Sigmoid colon (tissue), 7 donors: ENCODE data around the gene DNAJB13. TPM values are rescaled to one million over a fixed set of nuclear protein-coding genes. Genes with fewer than 3 reads are reported as not detected.
A peak's percentile ranks its signal among the peaks of the same experiment; 100 is the strongest.

Source experiments
- DNase-seq: peaks from one replicate; pipeline ENCODE4 v3.0.0-alpha.2; 2019
- H3K27ac ChIP-seq, 4 donors: fragments of 200-600 bp; sonication (generic); one replicate each; pipeline ENCODE4 v1.5.1; 2016 to 2019; ENCODE audit warnings: mild to moderate bottlenecking in 1 of 4
- H3K27me3 ChIP-seq, 3 donors: fragments of 200-600 bp; sonication (generic); one replicate each; pipeline ENCODE4 v1.5.1; 2019; ENCODE audit warnings: mild to moderate bottlenecking in 1 of 3
- H3K36me3 ChIP-seq, 4 donors: fragments of 200-600 bp; sonication (generic); one replicate each; pipeline ENCODE4 v1.5.1; 2016 to 2019
- H3K4me1 ChIP-seq, 4 donors: fragments of 200-600 bp; sonication (generic); one replicate each; pipeline ENCODE4 v1.5.1; 2017 to 2019
- H3K4me3 ChIP-seq, 4 donors: fragments of 200-600 bp; sonication (generic); one replicate each; pipeline ENCODE4 v1.5.1; 2017 to 2019; ENCODE audit warnings: mild to moderate bottlenecking in 2 of 4, moderate library complexity in 1 of 4
- H3K9me3 ChIP-seq, 4 donors: fragments of 200-600 bp in 3 of 4; sonication (generic) in 3 of 4; one replicate each; pipeline versions ENCODE4 v1.5.1 to v1.6.1; 2013 to 2019
- CTCF ChIP-seq, 4 experiments: fragments of 450-650 bp in 3 of 4; fragments of 200-600 bp in 1 of 4; IDR thresholded peaks; one replicate each; pipeline ENCODE4 v1.5.1; 2016 to 2019; ENCODE audit warnings: antibody characterized with exemption in 4 of 4, mild to moderate bottlenecking in 3 of 4, moderate library complexity in 2 of 4
- EP300 ChIP-seq, 4 donors: sonication (generic); formaldehyde crosslinking; IDR thresholded peaks; one replicate each; pipeline ENCODE4 v1.6.1; 2017; ENCODE audit warnings: antibody characterized with exemption in 4 of 4
- POLR2A ChIP-seq, 2 donors: fragments of 450-650 bp; IDR thresholded peaks; one replicate each; pipeline ENCODE4 v1.6.1; 2016; ENCODE audit warnings: antibody characterized with exemption in 2 of 2, mild to moderate bottlenecking in 2 of 2, moderate library complexity in 2 of 2
- POLR2AphosphoS5 ChIP-seq, 4 donors: sonication (generic); formaldehyde crosslinking; IDR thresholded peaks; one replicate each; pipeline ENCODE4 v1.6.1; 2017; ENCODE audit warnings: antibody characterized with exemption in 4 of 4
- WGBS, 2 donors: extraction: QIAGEN DNeasy Blood & Tissue Kit; methylation state at CpG; one replicate each; pipeline ENCODE4 v1.1.7; 2013; 5-methylcytosine and 5-hydroxymethylcytosine counted together
- intact Hi-C: fragments of 100-400 bp; cut with DNase I; formaldehyde crosslinking; loops from one replicate; pipeline ENCODE4 v1.15.1; 2023
- polyA plus RNA-seq, 3 donors: library from polyadenylated mRNA; stranded (reverse); fragments of 200-250 nt; gene quantifications; one replicate each; pipeline ENCODE4 v1.2.3, GENCODE V29; 2013
- total RNA-seq, 4 donors: library from RNA; depleted of rRNA; stranded (reverse); fragments of >200 nt; gene quantifications; one replicate each; pipeline ENCODE4 v1.1.0, GENCODE V29; 2016
- donor health status: healthy with polysubstance abuse.
- donor health status: Bipolar disorder and iron deficiency.
- donor health status: healthy.

Gene DNAJB13
- total and polyA plus RNA-seq, 7 donors, result 0.27 TPM; not detected in 6

GRCh38 chr11:73969991-73970800, 19.4 kb downstream of the DNAJB13 start:
- Histone ChIP-seq H3K27me3 (peaks cover 0 to 1% (median 0%) of the 10 kb centered on the region in 3 donors), H3K4me1 (no peaks in the 10 kb centered on the region), H3K4me3 (no peak overlapping the region), H3K27ac (no peak overlapping the region), H3K9me3 (no peaks in the 10 kb centered on the region), H3K36me3 (peaks cover 0 to 9% (median 0%) of the 10 kb centered on the region in 4 donors)
- intact Hi-C loops, result loop anchor here (10.0 kb wide), 1 partner anchor 125 kb away; no protein-coding TSS in a partner anchor
- DNase-seq, result no peak
- TF ChIP-seq CTCF (IDR thresholded peaks at IDR 0.05), result no peak
- no peak for TF ChIP-seq EP300 (IDR thresholded peaks at IDR 0.05)
- TF ChIP-seq POLR2AphosphoS5 (IDR thresholded peaks at IDR 0.05), result no peak
- TF ChIP-seq POLR2A (IDR thresholded peaks at IDR 0.05), result no peak
- 68 to 73% methylated on average over 13 of the region's 13 CpGs for WGBS, 2 donors

GRCh38 chr11:73971175-73971719, 20.4 kb downstream of the DNAJB13 start:
- H3K9me3 ChIP-seq, result no peaks in the 10 kb centered on the region

GRCh38 chr11:73972187-73972586, 21.4 kb downstream of the DNAJB13 start:
- H3K9me3 ChIP-seq, result no peaks in the 10 kb centered on the region
- H3K36me3 ChIP-seq, result peaks cover 0 to 28% (median 4%) of the 10 kb centered on the region in 4 donors
- H3K27ac ChIP-seq, result no peak overlapping the region
- DNase-seq, result peak; percentile 25
- no peak overlapping the region for H3K4me3 ChIP-seq
- intact Hi-C loops, result no loop called here
- TF ChIP-seq POLR2A (IDR thresholded peaks at IDR 0.05) (no peak), EP300 (IDR thresholded peaks at IDR 0.05) (no peak), POLR2AphosphoS5 (IDR thresholded peaks at IDR 0.05) (no peak), CTCF (IDR thresholded peaks at IDR 0.05) (no peak)
- H3K4me1 ChIP-seq, result no peaks in the 10 kb centered on the region
- no peaks in the 10 kb centered on the region for H3K27me3 ChIP-seq
- WGBS, 2 donors, result 75 to 76% methylated on average over 1 of the region's 1 CpG

More at GRCh38 chr11:73971175-73971719, 20.4 kb downstream of the DNAJB13 start:
- DNase-seq, result no peak
- peaks cover 0 to 19% (median under 1%) of the 10 kb centered on the region in 4 donors for H3K36me3 ChIP-seq
- intact Hi-C loops, result no loop called here
- 78 to 84% methylated on average over 6 of the region's 6 CpGs for WGBS, 2 donors
- no peak for TF ChIP-seq POLR2A (IDR thresholded peaks at IDR 0.05)
- no peak for TF ChIP-seq CTCF (IDR thresholded peaks at IDR 0.05)
- peak in 1 of 4 donors; percentile 10 for TF ChIP-seq POLR2AphosphoS5 (IDR thresholded peaks at IDR 0.05)
- no peak for TF ChIP-seq EP300 (IDR thresholded peaks at IDR 0.05)
- no peaks in the 10 kb centered on the region for H3K4me1 ChIP-seq
- H3K27me3 ChIP-seq, result no peaks in the 10 kb centered on the region
- no peak overlapping the region for H3K4me3 ChIP-seq
- H3K27ac ChIP-seq, result no peak overlapping the region

DNA sequence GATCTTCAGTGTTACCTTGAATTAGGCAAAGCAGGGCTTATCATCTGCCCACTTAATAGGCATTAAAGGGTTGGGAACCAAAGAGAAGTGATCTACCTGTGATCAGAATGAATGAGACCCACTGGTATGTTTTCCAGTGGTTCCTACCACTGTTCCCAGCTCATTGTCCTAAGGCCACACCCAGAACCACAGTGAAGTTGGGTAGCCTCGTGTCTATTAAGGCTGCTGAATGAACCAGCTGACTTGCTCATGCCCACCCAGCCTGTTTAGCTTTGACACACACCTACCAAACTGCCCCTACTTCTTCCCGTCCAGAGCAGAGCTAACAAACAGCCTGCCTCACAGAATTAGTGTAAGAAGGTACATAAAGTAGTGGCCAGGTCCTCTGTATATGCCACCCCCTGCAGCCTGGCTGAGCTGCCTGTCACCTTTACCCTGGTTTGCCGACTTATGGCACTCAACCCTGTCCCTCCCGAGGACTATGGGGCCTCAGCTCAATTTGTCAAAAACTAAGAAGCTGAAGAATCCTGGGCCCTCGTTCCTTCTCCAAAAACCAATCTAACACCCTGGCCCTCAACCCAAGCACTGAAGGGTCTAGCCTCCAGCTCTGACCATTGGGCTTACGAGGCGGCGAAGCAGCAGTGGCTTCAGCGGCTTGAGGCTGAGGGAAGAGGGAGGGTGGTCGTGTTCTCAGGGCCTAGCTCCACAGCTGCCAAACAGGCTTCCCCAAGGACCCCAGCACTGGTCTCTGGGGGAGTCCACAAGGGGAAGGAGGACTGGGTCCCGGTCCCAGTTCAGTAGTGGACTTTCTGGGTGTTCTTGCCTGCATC, 22.0 kb downstream of the DNAJB13 start:
- peak overlapping the region in 1 of 4 donors; percentile 42 for H3K27ac ChIP-seq
- no peak for TF ChIP-seq CTCF (IDR thresholded peaks at IDR 0.05)
- no peak for TF ChIP-seq EP300 (IDR thresholded peaks at IDR 0.05)
- TF ChIP-seq POLR2A (IDR thresholded peaks at IDR 0.05), result no peak
- no peaks in the 10 kb centered on the region for H3K27me3 ChIP-seq
- DNase-seq, result peak; percentile 44
- no peak overlapping the region for H3K4me3 ChIP-seq
- intact Hi-C loops, result no loop called here
- no peaks in the 10 kb centered on the region for H3K9me3 ChIP-seq
- 62 to 79% methylated on average over 11 of the region's 11 CpGs for WGBS, 2 donors
- H3K4me1 ChIP-seq, result no peaks in the 10 kb centered on the region
- H3K36me3 ChIP-seq, result peaks cover 0 to 35% (median 5%) of the 10 kb centered on the region in 4 donors
